ENCODE data around the gene GALNT17. TPM values are rescaled to one million over a fixed set of nuclear protein-coding genes. Genes with fewer than 3 reads are reported as not detected.

Gene GALNT17
- polyA plus RNA-seq, 1 donor (not counting 4 experiments of a cell fraction or from before 2014, with no cell fraction given), result not detected

GRCh38 chr7:71679480-71679879, 547.5 kb downstream of the GALNT17 start:
- H3K4me2 ChIP-seq (ENCODE audit: control insufficient read depth, extremely low read depth, insufficient read depth, low read depth, low read length), result no peak overlapping the region
- no peaks in the 10 kb centered on the region for H3K79me2 ChIP-seq (ENCODE audit: control insufficient read depth, insufficient read depth, low read length)
- H3K4me3 ChIP-seq (ENCODE audit: control insufficient read depth in 2 of 3, extremely low read depth in 1 of 3, insufficient read depth in 2 of 3, low read depth in 1 of 3, low read length in 3 of 3), result no peak overlapping the region
- H4K20me1 ChIP-seq (ENCODE audit: control insufficient read depth, extremely low read depth, insufficient read depth, low read length), result no peaks in the 10 kb centered on the region
- H3K9me1 ChIP-seq (ENCODE audit: control insufficient read depth, extremely low read depth, insufficient read depth, low read length), result no peaks in the 10 kb centered on the region
- dilution Hi-C loops (cut with MboI; ENCODE audit: extremely low pct_ligation_motif_present, low sequenced_read_pairs), result no loop called here
- no peak for DNase-seq (ENCODE audit: low read depth, low spot score)
- TF ChIP-seq CTCF (optimal IDR thresholded peaks at IDR 0.05 in 1 of 3, IDR thresholded peaks at IDR 0.05 in 1 of 3, conservative IDR thresholded peaks at IDR 0.05 in 1 of 3; ENCODE audit: extremely low read depth in 1 of 3, insufficient read depth in 2 of 3, low read length in 3 of 3), result no peak
- no peak for TF ChIP-seq EZH2 (IDR thresholded peaks at IDR 0.05; ENCODE audit: low read length)
- H3K4me1 ChIP-seq (ENCODE audit: control insufficient read depth, extremely low read depth, insufficient read depth, low read length), result no peaks in the 10 kb centered on the region
- no peaks in the 10 kb centered on the region for H3K27me3 ChIP-seq (ENCODE audit: control insufficient read depth, extremely low read depth, insufficient read depth, low read length)
- H3K9me3 ChIP-seq (ENCODE audit: control insufficient read depth, low read depth, low read length), result peaks cover 2% of the 10 kb centered on the region
- FAIRE-seq, result no peak
- H3K9ac ChIP-seq (ENCODE audit: control insufficient read depth, extremely low read depth, insufficient read depth, low read length), result no peak overlapping the region
- H2AFZ ChIP-seq (ENCODE audit: control insufficient read depth, low read length), result no peak overlapping the region
- H3K27ac ChIP-seq (ENCODE audit: control insufficient read depth, insufficient read depth, low read length), result no peak overlapping the region
- H3K36me3 ChIP-seq (ENCODE audit: control insufficient read depth in 2 of 2, extremely low read depth in 1 of 2, insufficient read depth in 2 of 2, low read length in 2 of 2), result no peaks in the 10 kb centered on the region

GRCh38 chr7:71682181-71682580, 550.2 kb downstream of the GALNT17 start:
- no peak for TF ChIP-seq CTCF (optimal IDR thresholded peaks at IDR 0.05 in 1 of 3, IDR thresholded peaks at IDR 0.05 in 1 of 3, conservative IDR thresholded peaks at IDR 0.05 in 1 of 3; ENCODE audit: extremely low read depth in 1 of 3, insufficient read depth in 2 of 3, low read length in 3 of 3)
- TF ChIP-seq EZH2 (IDR thresholded peaks at IDR 0.05; ENCODE audit: low read length), result no peak
- Histone ChIP-seq H3K4me1 (ENCODE audit: control insufficient read depth, extremely low read depth, insufficient read depth, low read length) (no peaks in the 10 kb centered on the region), H3K27me3 (ENCODE audit: control insufficient read depth, extremely low read depth, insufficient read depth, low read length) (no peaks in the 10 kb centered on the region), H3K4me2 (ENCODE audit: control insufficient read depth, extremely low read depth, insufficient read depth, low read depth, low read length) (no peak overlapping the region), H3K36me3 (ENCODE audit: control insufficient read depth in 2 of 2, extremely low read depth in 1 of 2, insufficient read depth in 2 of 2, low read length in 2 of 2) (no peaks in the 10 kb centered on the region), H2AFZ (ENCODE audit: control insufficient read depth, low read length) (no peak overlapping the region), H4K20me1 (ENCODE audit: control insufficient read depth, extremely low read depth, insufficient read depth, low read length) (no peaks in the 10 kb centered on the region), H3K27ac (ENCODE audit: control insufficient read depth, insufficient read depth, low read length) (no peak overlapping the region), H3K4me3 (ENCODE audit: control insufficient read depth in 2 of 3, extremely low read depth in 1 of 3, insufficient read depth in 2 of 3, low read depth in 1 of 3, low read length in 3 of 3) (no peak overlapping the region), H3K9me1 (ENCODE audit: control insufficient read depth, extremely low read depth, insufficient read depth, low read length) (no peaks in the 10 kb centered on the region), H3K79me2 (ENCODE audit: control insufficient read depth, insufficient read depth, low read length) (no peaks in the 10 kb centered on the region), H3K9ac (ENCODE audit: control insufficient read depth, extremely low read depth, insufficient read depth, low read length) (no peak overlapping the region), H3K9me3 (ENCODE audit: control insufficient read depth, low read depth, low read length) (no peaks in the 10 kb centered on the region)
- no peak for DNase-seq (ENCODE audit: low read depth, low spot score)
- dilution Hi-C loops (cut with MboI; ENCODE audit: extremely low pct_ligation_motif_present, low sequenced_read_pairs), result no loop called here
- FAIRE-seq, result no peak
